HG03135 (cell line): ENCODE results near the gene CLIP4.
"Not testable (repeated sequence)": the region's sequence is repeated elsewhere in the genome, so short reads cannot be mapped to it uniquely, and the experiment has no call there.

Experiments
- ATAC-seq: cut with Tn5 transposase; IDR thresholded peaks from one replicate; pipeline ENCODE4 v1.9.1; 2021; ENCODE audit warnings: mild to moderate bottlenecking, moderate library complexity; ENCODE audit not compliant: unreplicated experiment

The CLIP4 gene, protein sequence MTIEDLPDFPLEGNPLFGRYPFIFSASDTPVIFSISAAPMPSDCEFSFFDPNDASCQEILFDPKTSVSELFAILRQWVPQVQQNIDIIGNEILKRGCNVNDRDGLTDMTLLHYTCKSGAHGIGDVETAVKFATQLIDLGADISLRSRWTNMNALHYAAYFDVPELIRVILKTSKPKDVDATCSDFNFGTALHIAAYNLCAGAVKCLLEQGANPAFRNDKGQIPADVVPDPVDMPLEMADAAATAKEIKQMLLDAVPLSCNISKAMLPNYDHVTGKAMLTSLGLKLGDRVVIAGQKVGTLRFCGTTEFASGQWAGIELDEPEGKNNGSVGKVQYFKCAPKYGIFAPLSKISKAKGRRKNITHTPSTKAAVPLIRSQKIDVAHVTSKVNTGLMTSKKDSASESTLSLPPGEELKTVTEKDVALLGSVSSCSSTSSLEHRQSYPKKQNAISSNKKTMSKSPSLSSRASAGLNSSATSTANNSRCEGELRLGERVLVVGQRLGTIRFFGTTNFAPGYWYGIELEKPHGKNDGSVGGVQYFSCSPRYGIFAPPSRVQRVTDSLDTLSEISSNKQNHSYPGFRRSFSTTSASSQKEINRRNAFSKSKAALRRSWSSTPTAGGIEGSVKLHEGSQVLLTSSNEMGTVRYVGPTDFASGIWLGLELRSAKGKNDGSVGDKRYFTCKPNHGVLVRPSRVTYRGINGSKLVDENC

DNA sequence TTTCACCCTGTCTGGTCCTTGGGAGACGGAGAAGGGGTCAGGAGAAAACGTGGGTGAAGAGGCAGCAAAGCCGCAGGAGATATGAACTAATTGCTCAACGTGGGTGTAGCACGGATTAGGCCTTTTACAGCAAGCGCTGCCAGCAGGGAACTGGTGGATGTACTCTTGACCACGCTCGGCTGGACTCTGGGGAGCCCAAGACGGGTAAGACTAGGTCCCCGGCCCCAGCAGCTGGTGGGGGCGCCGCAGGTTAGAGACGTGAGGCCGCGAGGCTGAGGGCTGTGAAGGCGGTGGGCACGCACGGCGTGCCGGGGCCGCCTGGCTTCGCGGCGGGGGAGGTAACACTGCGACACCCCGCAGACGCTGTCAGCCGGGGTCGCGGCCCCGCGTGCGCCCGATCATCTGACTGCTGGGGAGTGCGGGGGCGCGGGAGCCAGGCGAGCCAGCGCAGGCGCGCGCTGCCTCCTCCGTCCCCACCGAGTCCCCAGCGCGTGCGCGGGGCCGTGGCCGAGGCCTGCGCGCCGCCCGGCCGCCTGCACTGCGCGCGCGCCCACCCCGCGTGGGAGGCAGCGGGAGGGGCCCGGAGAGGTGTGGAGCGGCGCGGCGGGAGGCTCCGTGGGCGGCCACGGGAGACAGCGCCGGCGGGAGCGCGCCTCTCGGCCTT is at the start of gene CLIP4:
TSS of gene CLIP4 (plus strand) at position 470 of the 664 bp plus-strand sequence. CDS start 5,974 bp downstream, outside the sequence.
- peak; percentile 44 for ATAC-seq

DNA sequence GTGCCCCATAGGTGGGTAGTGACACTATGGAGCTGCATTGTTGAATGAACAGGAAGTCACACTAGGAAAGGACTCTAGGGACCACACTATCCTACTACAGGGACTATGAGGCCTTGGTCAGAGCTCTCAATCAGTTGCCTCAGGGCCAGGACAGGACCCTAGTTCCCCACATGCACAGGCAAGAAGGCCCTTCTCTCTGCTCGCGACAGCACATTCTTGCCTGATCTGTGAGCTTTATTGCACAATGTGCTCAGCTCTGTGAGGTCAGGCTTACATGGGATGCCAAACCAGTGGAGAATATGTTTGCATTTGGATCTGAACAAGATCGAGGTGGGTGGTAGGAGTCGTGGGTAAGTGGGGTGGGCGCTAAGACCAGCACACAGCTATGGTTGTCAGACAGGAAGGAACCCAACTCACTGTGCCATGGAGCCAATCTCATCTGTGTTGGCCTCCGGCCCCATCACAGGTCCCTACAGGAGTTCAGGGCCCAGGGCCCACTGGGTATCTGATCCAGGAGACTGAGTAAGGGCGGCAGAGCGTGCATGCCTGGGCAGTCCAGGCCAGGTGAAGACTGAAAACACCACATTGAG is 48.8 kb upstream of the CLIP4 start:
- ATAC-seq = no peak

DNA sequence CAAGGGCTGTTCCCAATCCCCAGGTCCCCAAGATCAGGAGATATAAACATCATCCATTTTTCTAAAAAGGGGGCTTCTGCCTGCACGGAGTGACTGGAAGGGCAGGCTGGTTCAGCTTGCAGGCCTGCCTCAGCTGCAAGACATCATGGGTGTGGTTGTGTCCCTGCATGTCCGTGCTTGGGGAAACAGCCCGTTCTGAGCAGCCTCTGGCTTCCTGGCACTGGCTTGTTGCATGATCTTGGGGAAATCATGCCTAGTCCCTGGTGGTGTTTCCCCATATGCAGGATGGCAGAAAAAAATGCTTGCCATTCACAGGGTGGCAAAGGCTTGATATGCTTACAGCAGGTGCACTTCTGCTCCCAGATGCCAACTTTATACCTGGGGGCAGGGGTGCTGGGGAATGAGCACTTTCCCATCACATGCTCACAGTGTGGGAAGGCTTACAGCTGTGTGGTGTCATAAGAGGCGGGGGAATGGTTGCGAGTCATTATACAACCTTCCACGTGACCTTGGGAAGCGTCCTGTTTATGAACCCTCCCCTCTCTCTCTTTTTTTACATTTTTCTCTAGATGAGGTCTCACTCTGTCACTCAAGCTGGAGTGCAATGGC is 48.1 kb upstream of the CLIP4 start:
- no peak for ATAC-seq

DNA sequence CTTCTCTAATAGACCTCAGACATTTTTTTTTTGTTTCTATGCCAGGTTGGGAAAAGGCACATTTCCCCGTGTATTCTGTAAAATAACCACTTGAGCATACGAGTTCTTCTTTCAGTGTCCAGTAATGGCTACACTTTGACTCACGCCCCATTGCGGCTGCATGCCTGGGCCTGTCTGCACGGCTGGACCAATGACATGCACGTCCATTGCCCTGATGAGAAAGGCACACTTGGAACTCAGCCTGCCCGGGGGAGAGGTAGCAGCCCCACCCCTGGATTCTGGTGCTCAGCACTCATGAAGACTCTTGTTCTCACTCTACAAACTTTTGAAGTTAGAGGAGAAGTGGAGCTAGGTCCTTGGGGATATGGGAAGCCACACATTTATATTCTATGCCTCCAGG is 46.7 kb upstream of the CLIP4 start:
- no peak for ATAC-seq

DNA sequence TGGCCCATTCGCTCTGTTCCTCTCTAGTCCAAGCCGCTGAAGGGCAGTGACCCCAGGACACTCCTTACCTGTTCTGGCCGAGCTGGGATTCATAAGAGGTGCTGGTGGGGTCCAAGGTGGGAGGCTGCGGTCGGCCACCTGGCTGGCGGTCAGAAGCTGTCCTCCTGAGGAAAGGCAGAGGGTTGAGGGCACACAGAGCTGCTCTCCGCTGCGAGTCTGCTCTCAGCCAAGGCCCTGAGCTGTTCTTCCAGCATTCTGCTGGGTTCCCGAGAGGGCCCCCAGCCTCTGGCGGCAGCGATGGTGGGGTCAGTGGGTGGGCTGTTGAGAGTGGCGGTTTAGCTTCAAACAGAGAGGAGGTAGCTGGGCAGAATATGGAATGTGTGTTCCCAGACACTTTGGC is 44.7 kb upstream of the CLIP4 start:
- no peak for ATAC-seq

DNA sequence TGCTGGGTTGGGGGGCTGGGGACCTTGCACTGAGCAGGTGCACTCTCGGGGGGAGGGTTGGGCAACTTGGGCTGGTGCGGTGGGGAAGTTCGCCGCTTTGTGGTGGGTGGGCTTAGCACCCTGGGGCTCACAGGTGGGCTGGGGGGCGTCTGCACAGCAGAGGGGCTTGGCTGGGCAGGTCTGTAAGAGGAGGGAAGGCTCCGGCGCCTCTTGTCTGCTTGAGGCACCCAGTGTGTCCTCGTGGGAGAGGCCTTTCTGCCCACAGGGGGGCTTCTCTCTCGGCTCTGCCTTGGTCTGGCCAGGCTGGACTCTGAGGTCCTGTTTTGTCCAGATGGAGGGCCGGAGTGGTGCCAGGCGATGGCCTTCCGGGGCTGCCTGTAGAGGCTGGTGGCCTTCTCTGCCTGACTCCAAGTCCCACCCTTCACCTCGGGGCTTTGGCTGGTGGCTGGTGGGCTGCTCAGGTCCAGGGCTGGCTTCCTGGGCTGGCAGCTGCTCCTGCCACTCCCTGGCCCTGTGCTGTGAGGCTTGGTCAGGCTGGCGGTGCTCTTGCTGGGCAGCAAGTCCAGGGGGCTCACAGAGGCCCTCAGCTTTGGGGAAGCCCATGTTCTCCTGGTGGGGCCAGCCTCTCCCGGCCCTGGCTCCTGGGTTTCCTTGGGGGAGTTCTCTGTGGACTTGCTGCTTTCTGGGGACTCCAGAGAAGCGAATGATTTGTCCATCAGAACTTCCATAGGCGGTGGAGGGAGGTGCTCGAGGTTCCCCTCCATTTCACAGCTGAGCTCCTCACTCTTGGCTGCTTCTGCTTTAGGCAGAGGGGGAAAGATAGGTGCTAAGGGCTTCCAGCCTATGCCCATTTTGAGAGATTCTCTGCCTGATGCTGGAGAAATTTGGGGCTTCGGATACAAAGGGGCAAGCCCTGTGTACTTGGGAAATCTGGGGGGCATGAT is 43.9 kb upstream of the CLIP4 start:
- no peak for ATAC-seq

DNA sequence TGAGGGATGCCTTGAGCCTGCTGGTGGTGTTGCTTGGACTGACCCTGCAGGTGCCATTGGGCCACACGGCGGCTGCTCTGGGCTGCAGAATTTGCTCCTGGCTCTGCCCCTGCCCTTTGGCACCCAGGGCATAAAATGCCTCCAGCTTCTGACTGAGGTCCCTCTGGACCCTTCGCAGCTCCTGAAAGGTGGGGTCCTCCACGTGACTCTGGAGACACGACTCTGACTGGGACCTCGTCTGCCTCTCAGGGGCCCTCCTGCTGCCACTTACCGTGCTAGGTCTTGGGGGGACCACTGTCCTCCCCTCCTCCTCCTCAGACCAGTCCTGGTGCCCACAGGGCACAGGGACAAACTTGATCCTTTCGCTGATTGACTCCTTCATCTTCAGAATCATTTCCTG is 43.0 kb upstream of the CLIP4 start:
- no peak for ATAC-seq

DNA sequence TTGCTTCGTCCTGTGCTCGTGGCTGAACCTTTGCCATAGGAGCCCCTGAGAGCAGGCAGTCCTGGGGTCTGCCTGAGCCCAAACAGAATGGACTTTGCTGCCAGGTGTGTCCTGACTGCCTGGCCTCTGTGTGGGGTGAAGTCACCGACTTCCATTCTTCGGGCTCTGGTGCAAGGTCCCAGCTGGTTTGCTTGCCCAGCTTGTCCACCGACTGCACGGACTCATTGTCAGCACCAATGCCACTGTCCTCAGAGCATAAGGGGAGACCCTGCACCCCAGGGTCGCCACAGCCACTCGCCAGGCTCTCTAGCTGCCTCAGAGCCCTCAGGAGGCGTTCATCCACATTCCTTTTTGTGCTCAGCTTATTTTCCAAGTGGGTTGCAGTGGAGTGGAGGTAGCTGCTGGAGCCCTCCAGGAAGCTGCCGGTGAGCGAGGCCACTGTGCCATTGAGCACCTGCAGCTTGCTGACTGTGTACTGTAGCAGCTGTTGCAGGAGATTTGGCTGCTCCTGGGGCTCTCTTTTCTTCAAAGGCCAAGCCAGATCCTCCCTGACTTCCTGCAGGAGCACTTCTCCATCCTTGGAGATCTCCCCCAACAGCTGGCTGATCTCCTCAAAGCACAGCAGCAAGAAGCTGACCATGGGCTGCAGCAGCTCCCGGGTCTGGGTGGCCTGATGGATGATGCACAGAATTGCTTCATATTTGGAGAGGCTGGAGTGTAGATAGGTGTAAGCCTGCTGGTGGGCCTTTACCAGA is 42.1 kb upstream of the CLIP4 start:
- no peak for ATAC-seq

DNA sequence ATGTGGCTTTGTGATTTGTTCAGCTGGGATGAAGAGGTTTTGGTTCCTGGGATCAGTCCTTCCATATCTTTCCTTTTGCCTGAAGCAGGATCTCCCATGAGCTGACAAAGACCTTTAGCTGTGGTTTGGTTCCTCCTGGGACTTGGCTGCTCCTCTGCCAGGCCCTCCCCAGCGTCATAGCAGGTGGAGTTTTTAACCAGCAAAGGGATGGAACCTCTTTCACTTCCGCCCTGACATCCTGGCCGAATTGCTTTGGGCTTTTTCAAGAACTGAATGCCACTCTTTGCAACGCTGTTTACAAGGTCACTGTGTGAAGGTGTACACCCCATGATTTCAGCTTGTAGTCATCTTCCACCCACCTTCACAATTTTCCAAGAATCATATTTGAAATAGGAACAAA is 41.3 kb upstream of the CLIP4 start:
- no peak for ATAC-seq

DNA sequence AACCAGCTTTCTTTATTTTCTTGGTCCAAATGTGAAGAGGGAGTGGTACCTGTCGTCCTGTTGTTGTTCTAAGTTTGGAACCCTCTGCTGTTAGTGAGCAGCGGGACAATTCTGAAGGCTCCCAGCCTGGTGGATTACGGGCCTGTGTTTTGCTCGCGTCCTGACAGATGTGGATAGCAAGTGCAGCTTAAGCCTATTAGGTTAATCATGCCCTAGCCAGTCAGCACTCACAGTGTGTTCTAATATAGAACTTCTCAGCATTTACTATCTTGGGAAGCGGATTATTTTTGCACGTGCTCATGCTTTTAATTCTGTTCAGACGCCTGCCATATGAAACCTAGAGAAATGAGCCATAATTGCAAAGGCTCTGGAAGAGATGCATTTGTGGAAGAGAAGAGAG is 40.8 kb upstream of the CLIP4 start, which contains the start of gene PCARE:
TSS of gene PCARE (minus strand) at position 113 of the 400 bp plus-strand sequence. CDS start 262 bp downstream, outside the sequence.
- ATAC-seq = no peak

DNA sequence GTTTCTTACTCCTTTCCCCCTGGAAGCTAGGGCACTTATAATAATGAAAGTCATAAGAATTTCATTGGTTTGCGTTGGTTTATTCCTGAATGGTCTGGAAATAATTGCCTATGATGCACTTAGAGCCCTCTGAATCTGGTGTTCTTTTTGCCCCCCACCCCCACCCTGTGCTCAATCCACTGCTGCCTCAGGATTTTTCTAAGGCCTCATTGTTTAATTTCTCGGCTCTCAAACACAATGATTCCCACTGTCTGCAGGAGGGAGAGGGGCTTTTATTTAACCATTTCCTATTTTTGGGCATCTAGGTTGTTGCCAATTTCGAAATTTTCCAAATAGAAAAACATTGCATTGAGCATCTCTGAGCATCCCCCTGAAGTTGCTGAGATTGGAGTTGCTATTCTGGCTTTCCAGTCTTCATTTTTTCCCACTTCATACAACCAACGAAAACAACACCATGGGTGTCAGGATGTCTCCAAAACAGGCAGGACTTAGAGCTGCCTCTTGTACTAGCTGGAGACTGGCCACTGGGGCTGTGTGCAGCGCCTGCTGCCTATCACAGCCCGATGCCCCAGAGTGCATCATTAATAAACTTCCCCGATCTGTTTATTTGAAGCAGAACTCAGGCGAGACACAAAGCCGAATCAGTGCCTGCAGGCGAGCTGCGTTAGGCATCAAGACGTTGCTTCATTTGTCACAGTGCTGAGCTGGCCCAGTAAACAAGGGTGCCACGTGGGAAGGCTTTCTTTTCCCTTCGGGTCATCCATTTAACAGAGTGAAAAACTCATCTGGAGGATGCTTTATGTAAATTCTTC is 39.1 kb upstream of the CLIP4 start:
- no peak for ATAC-seq

DNA sequence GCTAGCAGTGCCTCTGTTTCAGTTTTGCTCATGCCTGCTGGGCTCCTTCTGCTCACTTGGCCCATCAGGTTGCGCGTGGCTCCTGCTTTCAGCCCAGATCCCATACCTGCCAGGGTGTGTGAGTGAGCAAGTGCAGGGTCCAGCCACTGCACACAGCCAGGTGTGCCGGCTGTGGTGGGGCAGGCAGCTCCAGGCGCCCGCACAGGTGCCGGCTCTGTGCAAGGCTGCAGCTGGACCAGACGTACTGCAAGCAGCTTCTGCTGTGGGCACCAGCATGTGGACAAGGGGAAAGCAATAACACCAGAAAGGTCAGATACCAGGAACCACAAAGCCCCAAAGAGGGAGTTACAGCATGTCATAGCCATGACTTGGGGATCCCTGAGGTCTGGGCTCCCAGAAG is 35.3 kb upstream of the CLIP4 start:
- no peak for ATAC-seq

DNA sequence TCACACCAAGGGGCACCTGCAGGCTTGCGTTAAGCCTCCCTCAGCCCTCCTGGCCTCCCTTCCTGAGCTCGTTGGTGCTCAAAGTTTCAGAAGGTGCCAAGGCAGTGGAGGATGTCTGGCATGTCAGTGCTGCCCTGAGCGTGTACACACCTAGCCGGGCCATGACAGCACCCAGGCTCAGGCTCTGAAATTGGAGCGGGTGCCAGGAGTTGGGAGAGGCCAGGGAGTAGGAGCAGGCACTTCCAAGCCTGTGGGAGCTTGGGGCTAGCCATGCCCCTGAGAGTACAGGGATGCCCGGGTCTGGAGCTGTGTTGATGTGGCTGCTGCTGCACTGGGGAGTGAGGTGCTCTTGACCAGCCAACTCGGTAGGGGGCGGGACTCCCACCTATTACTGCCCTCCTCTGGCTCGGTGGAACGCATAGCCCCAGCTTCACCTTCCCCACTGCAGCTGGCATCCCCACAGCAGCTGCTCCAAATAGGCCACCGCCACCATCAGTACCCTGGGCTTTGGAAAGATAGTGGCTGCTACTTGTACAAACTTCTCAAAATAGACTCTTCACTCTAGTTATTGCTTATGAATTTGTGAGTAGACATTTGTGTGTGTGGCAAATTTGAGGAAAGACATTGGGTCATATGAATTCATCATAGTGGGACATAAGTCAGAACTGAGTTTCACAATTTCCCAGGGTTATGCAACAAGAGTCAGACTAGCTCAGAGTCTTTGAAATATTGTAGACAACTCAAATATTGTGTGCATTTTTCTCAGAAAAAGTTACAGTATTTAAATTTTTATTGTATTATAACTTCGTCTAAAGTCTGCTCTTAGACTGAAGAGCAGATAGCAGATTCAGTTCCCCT is 34.1 kb upstream of the CLIP4 start:
- ATAC-seq = no peak

DNA sequence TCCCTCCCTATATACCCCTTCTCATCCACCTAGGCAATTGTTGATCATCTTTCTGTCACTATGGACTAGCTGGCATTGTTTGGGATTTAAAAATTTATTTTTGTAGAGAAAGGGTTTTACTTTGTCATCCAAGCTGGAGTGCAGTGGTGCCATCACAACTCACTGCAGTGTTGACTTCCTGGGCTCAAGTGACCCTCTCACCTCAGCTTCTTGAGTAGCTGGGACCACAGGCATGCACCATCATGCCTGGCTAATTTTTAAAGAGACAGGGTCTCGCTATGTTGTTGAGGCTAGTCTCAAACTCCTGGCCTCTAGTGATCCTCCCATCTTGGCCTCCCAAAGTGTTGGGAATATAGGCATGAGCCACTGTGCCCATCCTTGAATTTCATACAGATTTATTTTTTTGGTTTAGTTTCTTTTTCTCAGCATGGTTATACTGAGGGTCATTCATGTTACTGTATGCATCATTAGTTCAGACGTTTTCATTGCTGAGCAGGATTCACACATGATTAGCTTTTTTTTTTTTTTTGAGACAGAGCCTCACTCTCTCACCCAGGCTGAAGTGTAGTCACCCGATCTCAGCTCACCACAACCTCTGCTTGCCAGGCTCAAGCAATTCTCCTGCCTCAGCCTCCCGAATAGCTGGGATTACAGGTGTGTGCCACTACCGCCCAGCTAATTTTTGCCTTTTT is 32.3 kb upstream of the CLIP4 start:
- peak; percentile 81 for ATAC-seq

DNA sequence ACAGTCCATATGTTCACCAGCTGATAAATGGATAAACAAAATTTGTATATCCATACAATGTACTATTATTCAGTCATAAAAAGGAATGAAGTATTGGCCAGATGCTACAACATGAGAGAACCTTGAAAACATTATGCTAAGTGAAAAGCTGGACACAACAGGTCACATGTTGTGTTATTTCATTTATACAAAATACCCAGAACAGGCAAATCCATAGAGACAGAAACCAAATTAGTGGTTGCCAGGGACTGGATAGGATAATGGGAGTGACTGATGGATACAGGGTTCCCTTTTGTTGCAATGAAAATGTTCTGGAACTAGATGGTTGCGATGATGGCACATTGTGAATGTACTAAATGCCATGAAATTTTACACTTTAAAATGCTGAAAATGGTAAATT is 30.7 kb upstream of the CLIP4 start:
- ATAC-seq = no peak

DNA sequence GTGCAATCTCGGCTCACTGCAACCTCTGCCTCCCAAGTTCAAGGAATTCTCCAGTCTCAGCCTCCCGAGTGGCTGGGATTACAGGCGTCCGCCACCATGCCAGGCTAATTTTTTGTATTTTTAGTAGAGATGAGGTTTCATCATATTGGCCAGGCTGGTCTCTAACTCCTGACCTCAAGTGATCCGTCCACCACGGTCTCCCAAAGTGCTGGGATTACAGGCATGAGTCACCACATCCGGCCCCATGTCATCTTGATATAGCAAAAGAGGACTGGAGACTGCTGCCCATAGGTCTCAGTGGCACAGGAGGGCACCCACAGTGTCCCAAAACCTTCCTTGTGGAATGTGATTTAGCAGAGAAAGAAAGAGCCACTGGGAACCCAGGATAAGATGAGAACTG is 24.9 kb upstream of the CLIP4 start:
- not testable (repeated sequence) for ATAC-seq

DNA sequence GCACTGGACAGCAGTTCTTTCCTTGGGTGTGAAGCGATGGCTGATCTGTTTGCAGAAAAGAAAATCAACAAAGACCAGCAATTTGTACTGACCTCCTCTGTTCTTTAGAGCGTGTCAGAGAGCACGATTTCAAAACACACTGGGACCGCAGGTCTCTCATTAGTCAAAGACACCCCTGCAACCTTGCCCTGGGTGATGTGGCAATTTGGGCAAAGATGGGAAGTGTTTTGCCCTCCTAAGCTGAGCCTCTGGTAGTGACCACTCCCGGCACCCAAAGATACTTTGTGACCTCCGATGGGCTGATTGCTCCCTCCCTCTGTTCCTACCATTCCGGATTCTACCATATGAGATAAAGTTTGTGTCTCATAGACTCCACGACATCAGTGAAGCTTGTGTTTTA is 18.2 kb upstream of the CLIP4 start:
- no peak for ATAC-seq
